ENCODE measurements around the gene POMT1.
"Not testable (repeated sequence)": the region's sequence is repeated elsewhere in the genome, so short reads cannot be mapped to it uniquely, and the experiment has no call there.

The POMT1 gene

DNA sequence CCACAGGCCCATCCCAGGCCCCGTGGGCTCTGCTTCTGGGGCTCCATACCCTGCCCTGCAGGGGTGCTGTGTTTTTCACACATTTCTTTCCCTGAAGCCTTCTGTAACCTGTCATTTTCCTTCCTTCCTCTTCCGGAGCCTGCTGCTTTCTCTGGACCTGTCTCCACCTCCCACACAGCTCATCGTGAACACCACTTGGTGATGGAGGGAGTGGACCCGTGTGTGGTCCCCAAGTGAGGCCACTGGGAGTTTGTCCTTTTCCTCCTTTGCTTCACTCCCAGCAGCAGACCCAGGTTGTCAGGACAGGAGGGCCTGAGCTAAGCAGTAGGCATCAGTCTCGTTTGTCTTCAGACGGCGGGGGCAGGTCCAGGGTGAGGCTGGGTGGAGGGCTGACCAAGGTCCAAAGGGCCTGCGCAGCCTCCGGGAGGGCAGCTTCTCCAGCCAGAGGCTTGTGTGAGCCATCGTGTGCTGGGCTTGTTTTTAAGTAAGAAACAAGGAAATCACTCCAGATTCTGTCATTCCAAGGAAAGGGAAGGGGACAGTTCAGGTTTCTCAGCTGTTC lies 5.8 kb upstream of the POMT1 start:
- DNase-seq (ENCODE audit: low read depth), result no peak

DNA sequence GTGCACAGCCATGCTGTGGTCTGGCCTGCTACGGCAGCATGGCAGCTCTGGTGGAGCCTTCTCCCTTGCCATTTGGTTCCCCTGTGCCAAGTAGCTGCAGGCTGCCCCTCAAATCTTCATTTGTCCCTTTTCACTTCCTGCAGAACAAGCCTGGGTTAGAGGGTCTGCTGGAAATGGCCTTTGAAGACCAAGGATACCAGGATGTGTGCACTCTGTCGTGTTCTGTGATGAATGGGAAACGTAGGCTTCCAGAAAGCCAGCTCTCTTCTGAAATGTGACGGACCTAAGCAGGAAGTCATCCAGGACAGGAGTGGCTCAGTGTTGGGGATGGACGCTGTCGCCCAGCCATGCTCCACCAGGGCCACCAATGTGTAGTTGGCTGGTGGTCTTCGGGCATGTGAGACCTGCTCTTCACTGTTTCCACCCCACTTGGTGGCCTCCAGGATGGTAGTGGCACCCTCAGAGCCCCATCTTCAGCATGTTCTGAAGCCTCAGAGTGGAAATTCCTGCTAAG lies 3.4 kb upstream of the POMT1 start:
- no peak for DNase-seq (ENCODE audit: low read depth)

DNA sequence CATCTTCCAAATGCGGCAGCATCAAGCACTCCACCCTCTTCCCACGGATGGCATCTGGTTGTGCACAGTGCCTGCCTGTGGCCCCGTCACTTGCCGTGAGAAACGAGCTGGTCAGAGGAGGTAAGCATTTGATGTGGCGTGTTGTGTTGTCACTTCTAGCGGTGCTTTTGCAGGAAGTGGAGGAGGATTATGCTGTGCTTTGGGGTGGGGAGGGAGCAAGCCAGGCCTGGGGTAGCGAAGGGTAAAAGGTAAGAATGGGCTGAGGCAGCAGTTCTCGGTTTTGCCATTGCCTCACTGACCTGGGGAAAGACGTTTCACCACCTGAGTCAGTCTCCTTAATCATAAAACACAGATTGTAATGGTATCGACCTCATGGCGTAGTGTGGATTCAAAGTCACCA lies 2.3 kb upstream of the POMT1 start:
- DNase-seq (ENCODE audit: low read depth), result peak; percentile 61

DNA sequence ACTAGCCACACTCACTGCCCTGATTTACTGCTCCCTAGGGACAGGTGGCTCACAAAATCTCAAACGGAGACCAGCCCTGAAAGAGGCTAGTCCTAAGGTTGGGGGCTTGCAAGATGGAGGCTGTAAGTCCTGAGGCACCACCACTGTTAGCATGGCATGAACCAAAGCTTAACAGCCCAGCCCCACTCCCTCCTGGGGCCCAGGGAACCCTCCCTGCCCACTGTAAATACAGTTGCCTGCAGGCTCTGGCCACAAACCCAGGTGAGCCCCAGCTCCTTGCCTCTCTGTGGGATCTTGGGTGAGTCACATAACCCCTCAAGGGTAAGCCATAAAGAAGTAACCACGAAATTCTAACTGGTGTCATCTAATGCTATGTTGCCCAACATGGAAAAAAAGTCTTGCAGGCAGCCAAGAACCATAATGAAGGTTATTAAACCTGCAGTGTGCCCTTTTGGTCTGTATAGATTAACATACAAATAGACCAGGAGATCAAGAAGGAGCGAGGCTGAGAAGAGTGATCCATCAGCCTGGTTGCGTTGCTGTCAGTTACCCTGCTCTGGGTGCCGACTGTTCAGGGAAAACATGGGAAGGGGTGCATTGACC lies 1.7 kb upstream of the POMT1 start:
- peak; percentile 48 for DNase-seq (ENCODE audit: low read depth)

DNA sequence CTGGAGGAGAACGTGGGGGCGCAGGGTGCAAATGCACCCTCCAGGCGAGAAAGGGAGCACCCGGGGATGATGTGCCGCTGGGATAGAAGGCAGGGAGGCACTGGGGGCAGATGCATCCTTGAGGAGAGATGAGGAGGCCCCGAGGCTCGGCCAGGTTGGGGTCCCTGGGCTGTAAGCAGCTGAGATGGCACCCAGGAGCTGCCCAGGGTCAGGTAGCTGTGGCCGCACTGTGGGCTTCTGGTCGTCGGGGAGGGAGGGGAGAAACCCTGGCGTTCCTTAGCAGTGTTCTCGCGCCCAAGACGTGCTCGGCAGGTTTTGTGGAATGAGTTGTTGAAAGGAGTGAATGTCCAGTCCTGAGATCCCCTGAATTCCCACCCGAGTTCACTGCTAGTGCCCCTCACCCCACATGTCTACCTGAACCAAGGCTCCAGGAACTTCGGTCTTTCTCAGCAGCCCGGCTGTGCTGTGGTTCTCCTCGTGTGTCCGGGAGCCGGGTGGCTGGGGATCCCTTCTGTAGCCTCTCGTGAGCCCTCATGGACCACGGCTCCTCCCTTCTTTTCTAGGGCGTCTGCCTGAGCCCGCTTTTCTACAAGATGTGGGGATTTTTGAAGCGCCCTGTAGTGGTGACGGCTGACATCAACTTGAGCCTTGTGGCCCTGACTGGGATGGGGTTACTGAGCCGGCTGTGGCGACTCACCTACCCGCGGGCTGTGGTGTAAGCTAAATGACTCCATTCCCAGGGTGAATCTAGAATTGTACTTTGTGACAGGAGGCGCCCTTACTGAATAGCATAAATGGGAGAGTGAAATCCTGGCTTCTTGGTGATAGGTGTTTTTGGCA lies 1.1 kb downstream of the POMT1 start:
- DNase-seq (ENCODE audit: low read depth), result peak; percentile 18

DNA sequence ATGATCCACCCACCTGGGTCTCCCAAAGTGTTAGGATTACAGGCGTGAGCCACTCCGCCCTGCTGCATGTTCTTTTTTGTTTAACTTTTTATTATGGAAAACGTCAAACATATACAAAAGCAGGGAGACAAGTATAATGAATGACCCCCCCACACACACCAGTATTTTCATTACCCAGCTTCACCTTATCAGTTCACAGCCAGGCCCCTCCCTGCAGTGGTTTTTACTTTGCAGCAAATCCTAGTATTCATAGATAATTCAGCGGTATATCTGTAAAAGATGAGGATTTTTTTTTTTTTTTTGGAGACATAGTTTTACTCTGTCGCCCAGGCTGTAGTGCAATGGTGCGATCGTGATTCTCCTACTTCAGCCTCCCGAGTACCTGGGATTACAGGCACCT lies 2.3 kb downstream of the POMT1 start:
- DNase-seq (ENCODE audit: low read depth), result no peak

DNA sequence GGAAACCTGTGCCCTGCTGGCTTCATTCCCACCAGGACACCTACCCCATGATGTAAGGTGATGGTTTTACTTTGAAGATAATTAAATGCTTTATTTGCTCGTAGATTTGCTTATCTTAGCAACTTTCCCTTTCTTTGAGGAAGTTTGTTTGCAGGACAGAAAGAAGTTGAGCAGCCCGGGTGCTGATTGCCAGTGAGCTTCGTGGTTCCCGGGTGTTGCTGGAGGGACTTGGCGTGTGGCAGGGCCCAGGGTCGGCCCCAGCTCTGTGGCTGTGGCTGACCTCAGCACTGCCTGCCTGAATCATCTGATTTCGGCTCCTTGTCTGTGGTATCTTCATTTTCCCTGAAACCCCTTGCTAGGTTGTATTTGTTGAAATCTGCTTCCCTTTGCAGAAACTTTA lies 8.7 kb downstream of the POMT1 start:
- no peak for DNase-seq (ENCODE audit: low read depth)

DNA sequence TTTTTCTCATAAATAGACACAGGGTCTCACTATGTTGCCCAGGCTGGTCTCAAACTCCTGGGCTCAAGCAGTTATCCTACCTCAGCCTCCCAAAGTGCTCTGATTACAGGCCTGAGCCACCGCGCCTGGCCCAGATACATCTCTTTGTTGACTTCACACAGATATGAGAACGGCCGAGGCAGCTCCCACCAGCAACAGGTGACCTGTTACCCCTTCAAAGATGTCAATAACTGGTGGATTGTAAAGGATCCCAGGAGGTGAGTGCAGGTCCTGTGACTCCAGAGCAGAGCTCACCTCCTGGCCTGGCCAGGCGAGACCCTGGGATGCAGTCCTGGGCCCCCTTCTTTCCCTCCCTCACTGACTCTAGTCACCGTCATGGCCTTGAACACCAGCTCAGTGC lies 9.2 kb downstream of the POMT1 start:
- no peak for DNase-seq (ENCODE audit: low read depth)

DNA sequence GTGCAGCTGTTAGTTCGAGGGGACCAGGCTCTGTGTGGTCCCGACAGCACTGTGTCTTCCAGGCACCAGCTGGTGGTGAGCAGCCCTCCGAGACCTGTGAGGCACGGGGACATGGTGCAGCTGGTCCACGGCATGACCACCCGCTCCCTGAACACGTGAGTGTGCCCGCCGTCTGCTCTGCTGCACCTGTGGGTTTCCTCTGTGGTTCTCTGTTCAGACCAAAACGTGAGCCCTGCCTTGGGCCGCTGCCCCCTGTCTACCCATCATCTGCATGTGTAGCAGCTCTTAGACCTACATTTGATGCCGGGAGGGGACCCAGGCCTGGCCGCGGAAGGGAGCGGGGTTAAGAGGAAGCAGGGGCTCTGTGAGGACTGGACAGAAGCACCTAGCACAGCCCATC lies 10.5 kb downstream of the POMT1 start:
- no peak for DNase-seq (ENCODE audit: low read depth)

DNA sequence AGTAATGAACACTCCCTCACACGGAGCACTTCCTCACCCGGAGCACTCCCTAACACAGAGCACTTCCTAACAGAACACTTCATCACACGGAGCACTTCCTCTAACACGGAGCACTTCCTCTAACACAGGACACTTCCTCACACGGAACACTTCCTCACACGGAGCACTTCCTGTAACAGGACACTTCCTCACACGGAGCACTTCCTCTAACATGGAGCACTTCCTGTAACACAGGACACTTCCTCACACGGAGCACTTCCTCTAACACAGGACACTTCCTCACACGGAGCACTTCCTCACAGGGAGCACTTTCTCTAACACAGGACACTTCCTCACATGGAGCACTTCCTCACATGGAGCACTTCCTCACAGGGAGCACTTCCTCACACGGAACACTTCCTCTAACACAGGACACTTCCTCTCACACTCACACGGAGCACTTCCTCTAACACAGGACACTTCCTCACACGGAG lies 12.9 kb downstream of the POMT1 start:
- not testable (repeated sequence) for DNase-seq (ENCODE audit: low read depth)

DNA sequence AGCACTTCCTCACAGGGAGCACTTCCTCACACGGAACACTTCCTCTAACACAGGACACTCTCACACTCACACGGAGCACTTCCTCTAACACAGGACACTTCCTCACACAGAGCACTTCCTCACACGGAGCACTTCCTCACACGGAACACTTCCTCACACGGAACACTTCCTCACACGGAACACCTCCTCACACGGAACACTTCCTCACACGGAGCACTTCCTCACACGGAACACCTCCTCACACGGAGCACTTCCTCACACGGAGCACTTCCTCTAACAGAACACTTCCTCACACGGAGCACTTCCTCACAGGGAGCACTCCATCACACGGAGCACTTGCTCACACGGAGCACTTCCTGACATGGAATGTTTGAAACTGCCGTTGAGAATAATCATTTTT lies 13.4 kb downstream of the POMT1 start:
- DNase-seq (ENCODE audit: low read depth), result no peak

DNA sequence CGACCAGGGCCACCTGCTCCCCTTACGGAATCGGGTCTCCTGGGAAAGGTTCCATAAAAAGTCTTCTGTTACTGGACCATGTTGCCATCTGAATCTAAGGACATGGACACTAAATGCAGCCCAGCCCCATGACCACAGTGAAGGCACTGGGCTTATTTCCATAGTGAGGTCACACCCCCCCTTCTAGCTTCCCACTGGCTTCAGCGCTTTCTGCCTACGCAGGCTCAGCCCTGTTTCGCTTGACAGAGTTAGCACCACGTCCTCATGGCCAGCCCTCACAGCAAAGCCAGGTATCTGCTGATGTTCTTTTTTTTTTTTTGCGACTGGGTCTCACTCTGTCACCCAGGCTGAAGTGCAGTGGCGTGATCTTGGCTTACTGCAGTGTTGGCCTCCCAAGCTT lies 14.2 kb downstream of the POMT1 start:
- DNase-seq (ENCODE audit: low read depth), result no peak

DNA sequence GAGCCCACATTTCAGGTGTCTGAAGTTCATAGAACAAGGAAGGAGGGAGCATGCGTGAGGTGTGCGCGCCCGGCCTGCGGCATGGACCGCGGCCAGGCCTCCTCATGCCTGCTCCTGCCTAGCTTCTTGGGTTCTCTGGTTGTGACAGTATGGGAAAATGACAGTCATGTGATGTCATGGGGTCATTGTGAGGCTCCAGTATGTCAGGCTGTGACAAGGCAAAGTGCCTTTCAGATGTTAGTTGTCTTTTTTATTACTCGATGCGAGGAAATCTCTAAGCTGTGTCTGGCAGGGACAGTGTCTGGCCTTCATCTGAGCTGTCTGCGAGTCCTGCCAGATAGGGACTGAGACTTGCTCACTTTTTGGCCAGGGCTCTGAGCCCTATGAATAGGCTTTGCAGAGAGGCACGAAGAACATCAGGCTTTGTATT lies 15.1 kb downstream of the POMT1 start:
- DNase-seq (ENCODE audit: low read depth), result no peak

DNA sequence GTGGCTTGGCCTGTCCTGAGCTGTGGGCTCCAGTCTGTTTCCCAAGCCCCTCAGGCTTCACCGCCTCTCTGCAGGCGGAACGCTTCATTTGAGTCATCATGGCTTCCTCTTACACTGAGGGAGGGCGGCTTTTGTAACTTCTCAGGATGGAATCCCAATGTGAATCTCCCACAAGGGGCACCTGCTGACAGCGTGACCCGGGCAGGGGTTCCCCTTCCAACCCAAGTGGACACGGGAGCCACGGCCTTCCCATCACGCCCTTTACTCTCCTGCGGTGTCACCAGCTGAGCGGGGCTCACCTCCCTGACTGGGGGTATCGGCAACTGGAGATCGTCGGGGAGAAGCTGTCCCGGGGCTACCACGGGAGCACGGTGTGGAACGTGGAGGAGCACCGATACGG lies 15.8 kb downstream of the POMT1 start:
- DNase-seq (ENCODE audit: low read depth), result no peak

DNA sequence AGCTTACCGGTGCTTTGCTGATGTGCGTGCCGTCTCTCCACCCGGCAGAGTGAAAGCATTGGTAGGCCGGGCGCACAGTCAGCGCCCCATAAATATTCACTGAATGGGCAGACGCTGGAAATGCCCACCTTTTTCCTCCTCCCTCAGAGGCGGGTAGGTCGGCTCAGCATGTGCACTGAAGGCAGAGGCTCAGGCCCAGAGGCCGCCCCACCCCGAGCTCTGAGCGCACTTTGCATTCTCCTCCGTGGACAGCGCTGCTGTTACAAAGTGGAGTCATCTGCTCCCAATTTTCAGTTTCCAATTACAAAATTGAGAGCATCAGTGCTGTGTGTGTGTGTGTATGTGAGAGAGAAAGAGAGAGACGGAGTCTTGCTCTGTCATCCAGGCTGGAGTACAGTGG lies 17.8 kb downstream of the POMT1 start:
- DNase-seq (ENCODE audit: low read depth), result no peak

DNA sequence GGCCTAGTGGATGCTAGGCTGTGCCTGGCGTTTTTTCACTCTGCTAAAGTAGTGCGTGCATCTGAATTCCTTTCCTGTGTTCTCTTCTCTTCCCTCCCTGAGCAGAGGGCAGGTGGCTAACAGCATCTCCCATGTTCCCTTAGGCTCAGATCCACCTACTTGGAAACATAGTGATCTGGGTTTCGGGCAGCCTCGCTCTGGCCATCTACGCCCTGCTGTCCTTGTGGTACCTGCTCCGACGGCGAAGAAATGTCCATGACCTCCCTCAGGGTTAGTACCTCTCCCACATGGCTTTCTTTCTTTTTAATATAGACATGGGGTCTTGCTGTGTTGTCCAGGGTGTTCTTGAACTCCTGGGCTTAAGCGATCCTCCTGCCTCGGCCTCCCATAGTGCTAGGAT lies 18.5 kb downstream of the POMT1 start:
- no peak for DNase-seq (ENCODE audit: low read depth)

DNA sequence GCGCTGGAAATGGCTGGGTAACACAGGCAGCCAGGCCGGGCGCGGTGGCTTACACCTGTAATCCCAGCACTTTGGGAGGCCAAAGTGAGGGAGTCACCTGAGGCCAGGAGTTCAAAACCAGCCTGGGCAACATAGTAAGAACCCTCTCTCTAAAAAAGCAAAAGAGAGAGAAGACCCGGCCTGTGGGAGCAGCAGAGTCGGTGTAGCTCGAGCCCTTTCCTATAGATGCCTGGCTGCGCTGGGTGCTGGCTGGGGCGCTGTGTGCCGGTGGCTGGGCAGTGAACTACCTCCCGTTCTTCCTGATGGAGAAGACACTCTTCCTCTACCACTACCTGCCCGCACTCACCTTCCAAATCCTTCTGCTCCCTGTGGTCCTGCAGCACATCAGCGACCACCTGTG lies 19.1 kb downstream of the POMT1 start:
- DNase-seq (ENCODE audit: low read depth), result no peak

DNA sequence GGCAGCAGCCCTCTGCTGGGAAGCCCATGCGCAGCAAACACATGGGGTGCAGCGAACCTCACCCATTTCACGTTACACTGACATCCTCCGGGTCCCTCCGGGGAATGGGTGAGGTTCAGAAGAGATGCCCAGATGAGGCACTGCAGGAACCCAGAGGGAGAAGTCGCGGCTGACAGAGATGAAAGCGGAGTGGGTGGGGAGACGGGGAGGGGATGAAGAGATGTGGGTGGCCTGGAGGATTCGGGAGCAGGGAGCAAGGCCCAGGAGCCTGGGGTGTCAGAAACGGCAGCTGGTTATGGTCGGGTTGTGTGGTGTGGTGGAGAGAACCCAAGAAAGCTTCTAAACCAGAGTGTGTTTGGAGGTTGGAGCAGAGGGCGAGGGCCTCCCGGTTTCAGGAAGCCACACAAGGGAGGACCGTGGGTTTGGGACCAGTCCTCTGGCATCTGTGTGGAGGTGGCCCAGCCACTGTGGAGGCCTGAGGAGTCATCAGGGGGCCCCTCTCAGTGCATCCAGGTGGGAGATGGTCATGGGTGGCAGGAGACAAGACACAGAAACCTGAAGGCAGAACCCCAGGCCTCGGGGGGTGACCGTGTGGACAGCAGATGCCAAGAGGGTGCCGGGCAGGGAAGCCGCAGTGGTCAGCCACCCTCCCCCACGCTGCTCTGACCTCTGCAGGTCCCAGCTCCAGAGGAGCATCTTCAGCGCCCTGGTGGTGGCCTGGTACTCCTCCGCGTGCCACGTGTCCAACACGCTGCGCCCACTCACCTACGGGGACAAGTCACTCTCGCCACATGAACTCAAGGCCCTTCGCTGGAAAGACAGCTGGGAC lies 19.8 kb downstream of the POMT1 start:
- no peak for DNase-seq (ENCODE audit: low read depth)

DNA sequence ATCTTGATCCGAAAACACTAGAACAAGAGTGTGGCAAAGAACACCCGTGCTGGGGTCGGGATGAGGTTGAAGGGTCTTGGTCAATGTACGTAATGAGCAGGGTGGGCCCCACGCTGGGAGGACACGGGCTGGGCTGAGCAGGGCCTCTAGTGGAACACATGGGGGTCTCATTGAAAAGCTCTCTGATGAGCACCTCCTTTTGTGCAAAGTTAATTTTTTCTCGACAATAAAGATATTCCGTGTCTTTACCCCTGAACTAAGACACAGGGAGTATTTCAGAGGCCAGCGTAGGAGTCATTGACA lies 20.3 kb downstream of the POMT1 start:
- no peak for DNase-seq (ENCODE audit: low read depth)

DNA sequence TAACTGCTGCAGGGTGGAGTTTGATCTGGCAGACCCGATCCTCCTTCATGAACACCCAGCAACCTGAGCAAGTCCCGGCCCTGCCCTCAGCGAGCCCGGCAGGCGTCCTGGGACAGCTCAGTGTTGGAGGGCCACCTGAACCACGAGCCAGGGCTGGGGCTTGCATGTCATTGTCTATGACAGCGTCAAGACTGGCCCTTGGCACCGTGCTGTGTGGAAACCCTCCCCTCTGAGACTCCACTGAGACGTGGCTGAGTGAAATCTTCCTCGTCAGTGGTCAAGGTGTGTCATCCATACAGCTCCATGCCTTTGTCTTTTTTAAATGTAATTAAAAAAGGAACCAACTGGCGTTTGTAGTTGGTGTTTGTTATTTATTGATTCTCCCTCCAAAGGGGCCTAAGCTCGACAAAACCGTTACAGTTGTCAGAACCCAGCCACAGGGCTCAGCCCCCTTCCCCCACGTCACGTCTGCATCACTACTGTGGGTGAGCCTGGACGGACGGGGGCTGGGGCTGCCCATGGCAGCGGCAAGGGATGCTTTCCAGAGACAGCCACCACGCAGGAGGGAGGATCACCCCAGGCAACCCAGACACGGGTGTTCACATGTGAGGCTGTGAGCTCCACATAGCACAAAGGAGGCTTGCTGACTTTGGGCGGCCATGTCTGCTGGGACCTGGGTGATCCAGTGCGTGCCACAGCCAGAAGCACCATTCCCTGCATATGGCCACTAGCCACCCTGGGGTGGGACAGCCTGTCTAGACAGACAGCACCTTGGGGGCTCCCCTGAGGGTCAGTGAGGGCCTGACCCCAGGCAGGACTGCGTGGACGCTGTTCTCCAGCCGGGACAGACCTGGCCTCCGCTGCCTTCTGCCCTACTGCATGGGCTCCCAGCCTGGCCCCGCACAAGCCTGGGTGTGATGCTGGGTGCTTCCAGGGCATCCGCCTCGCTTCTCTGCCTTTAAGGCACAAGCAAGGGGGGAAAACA lies 21.0 kb downstream of the POMT1 start:
- DNase-seq (ENCODE audit: low read depth), result no peak

DNA sequence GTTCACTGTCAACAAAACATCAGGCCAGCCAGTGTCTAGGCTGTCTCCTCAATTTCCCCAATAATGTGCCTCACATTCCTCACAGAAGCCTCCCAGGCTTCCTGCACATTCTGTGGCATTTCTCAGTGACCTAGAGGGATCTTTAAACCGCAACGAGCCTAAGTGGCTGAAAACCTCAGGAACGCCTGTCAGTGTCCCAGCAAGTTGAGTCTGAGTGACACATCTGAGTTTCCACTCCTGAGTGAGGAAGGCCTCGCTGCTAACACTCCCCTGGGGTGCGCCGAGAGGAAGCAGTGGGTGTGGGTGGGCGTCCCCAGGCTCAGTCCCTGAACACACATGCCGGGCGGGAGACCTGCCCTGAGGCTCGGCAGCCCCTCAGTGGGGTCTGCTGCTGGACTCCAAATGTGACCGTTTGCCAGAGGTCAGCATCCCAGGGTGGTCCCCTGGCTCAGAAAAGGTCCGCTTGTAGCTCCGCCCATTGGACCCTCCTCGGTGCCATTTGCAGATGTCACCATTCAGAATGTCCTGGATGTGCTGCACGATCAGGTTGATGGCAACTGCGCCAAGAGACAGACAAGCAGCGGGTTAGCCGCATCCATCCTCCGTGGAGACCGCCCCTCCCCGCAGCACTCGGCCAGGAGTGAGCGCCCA lies 22.1 kb downstream of the POMT1 start:
- no peak for DNase-seq (ENCODE audit: low read depth)

Data from activated T-helper 1 cell treated with Interleukin-2 at 50 U/mL for 16 hours (primary cell).